DOHH2 (cell line): ENCODE results near the gene AK3.

ENCODE experiments used
- H3F3A ChIP-seq: fragments of 200-600 bp; sonication (generic), shearing (Covaris generic); 2 replicates; pipeline ENCODE4 v1.6.0; 2016; ENCODE audit warnings: antibody characterized with exemption, mild to moderate bottlenecking; ENCODE audit not compliant: control insufficient read depth, insufficient read depth
- H3K27ac ChIP-seq: fragments of 200-600 bp; sonication (generic); 2 replicates; pipeline ENCODE4 v1.5.1; 2014; ENCODE audit warnings: low read depth, mild to moderate bottlenecking, low read length, moderate library complexity
- H3K27me3 ChIP-seq: fragments of 200-600 bp; sonication (generic); 2 replicates; pipeline ENCODE4 v1.6.1; 2014; ENCODE audit warnings: mild to moderate bottlenecking, low read length, mixed read lengths; ENCODE audit not compliant: control insufficient read depth
- H3K36me3 ChIP-seq: fragments of 200-600 bp; sonication (generic); 2 replicates; pipeline ENCODE4 v1.6.1; 2014; ENCODE audit warnings: mild to moderate bottlenecking, low read length, moderate library complexity, mixed read lengths; ENCODE audit not compliant: control insufficient read depth
- H3K4me1 ChIP-seq: fragments of 200-600 bp; sonication (generic); 2 replicates; pipeline ENCODE4 v1.6.1; 2014; ENCODE audit warnings: mild to moderate bottlenecking, low read length, mixed read lengths; ENCODE audit not compliant: control insufficient read depth
- H3K4me2 ChIP-seq: fragments of 200-600 bp; sonication (generic); 2 replicates; pipeline ENCODE4 v1.6.0; 2014; ENCODE audit warnings: mild to moderate bottlenecking, low read length, moderate library complexity
- H3K4me3 ChIP-seq: fragments of 200-600 bp; sonication (generic); 2 replicates; pipeline ENCODE4 v1.5.1; 2014; ENCODE audit warnings: mild to moderate bottlenecking, low read length, mixed read lengths
- H3K79me2 ChIP-seq: fragments of 200-600 bp; sonication (generic); 2 replicates; pipeline ENCODE4 v1.6.1; 2014; ENCODE audit warnings: mild to moderate bottlenecking, low read length, mixed read lengths; ENCODE audit not compliant: control insufficient read depth
- H3K9me2 ChIP-seq: fragments of 200-600 bp; sonication (generic); replicated peaks from 2 replicates; pipeline ENCODE4 v1.6.1; 2014; ENCODE audit warnings: mild to moderate bottlenecking, low read length, mixed read lengths; ENCODE audit not compliant: control insufficient read depth
- H3K9me3 ChIP-seq: fragments of 200-600 bp; sonication (generic); 2 replicates; pipeline ENCODE4 v1.6.1; 2014; ENCODE audit warnings: antibody characterized with exemption, low read length, mixed read lengths; ENCODE audit not compliant: control insufficient read depth, insufficient read depth
- H4K20me1 ChIP-seq: fragments of 200-600 bp; sonication (generic); 2 replicates; pipeline ENCODE4 v1.6.0; 2014; ENCODE audit warnings: low read depth, mild to moderate bottlenecking, antibody characterized with exemption, low read length, moderate library complexity; ENCODE audit not compliant: control insufficient read depth, insufficient read depth
- EZH2phosphoT487 ChIP-seq: fragments of 200-600 bp; sonication (generic); IDR thresholded peaks from 2 replicates; pipeline ENCODE4 v1.6.1; 2017; ENCODE audit warnings: borderline replicate concordance, mild to moderate bottlenecking, antibody characterized with exemption, low read length, moderate library complexity, mixed read lengths
- TF ChIP-seq, protein P1 (sequence below): fragments of 200-600 bp; sonication (generic); IDR thresholded peaks from one replicate; pipeline ENCODE4 v1.5.1; 2014; ENCODE audit warnings: antibody characterized with exemption, mild to moderate bottlenecking, low read depth, low read length; ENCODE audit not compliant: poor library complexity, severe bottlenecking

The AK3 gene

DNA sequence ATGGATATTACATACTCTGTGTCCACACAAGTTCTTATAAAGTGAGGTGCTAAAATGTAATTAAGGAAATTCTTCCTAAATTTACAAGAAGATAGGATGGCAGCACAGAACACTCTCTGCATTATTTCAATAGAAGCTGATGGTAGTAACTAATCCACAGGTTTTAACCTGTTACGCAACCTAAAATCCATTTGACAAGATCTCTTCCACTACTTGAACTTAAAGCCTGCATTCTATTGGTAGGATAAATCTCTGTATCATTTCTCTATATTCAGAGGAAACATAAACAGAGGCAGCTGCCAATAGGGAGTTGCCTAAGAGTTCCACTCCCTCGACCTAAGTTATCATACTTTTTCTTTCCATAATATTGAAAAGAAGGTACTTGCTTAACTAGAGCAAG is 40.1 kb downstream of the AK3 start:
- no peaks in the 10 kb centered on the region for H3K9me3 ChIP-seq
- H3K4me1 ChIP-seq, result no peaks in the 10 kb centered on the region
- H3K9me2 ChIP-seq, result no peaks in the 10 kb centered on the region
- no peaks in the 10 kb centered on the region for H4K20me1 ChIP-seq
- peaks cover 81% of the 10 kb centered on the region for H3K36me3 ChIP-seq
- H3F3A ChIP-seq, result no peaks in the 10 kb centered on the region
- H3K79me2 ChIP-seq, result no peaks in the 10 kb centered on the region; the same call in 1 of the 2 replicates
- TF ChIP-seq EZH2phosphoT487, result no peak
- TF ChIP-seq, protein P1, sequence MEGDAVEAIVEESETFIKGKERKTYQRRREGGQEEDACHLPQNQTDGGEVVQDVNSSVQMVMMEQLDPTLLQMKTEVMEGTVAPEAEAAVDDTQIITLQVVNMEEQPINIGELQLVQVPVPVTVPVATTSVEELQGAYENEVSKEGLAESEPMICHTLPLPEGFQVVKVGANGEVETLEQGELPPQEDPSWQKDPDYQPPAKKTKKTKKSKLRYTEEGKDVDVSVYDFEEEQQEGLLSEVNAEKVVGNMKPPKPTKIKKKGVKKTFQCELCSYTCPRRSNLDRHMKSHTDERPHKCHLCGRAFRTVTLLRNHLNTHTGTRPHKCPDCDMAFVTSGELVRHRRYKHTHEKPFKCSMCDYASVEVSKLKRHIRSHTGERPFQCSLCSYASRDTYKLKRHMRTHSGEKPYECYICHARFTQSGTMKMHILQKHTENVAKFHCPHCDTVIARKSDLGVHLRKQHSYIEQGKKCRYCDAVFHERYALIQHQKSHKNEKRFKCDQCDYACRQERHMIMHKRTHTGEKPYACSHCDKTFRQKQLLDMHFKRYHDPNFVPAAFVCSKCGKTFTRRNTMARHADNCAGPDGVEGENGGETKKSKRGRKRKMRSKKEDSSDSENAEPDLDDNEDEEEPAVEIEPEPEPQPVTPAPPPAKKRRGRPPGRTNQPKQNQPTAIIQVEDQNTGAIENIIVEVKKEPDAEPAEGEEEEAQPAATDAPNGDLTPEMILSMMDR, result no peak
- no peak overlapping the region for H3K4me2 ChIP-seq
- no peak overlapping the region for H3K27ac ChIP-seq
- H3K4me3 ChIP-seq, result no peak overlapping the region
- no peaks in the 10 kb centered on the region for H3K27me3 ChIP-seq

DNA sequence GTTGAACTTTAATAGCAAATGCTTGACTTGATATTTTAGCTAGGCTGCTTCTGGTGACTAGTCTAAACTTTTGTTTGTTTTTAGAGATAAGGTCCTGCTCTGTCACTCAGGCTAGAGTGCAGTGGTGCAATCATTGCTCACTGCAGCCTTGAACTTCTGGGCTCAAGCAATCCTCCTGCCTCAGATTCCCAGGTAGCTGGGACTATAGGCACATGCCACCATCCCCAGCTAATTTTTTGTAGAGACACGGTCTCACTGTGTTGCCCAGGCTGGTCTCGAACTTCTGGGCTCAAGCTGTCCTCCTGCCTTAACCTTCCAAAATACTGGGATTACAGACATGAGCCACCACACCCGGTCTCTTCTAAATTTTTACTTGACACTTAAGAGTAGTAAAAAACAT is 40.9 kb downstream of the AK3 start:
- TF ChIP-seq, protein P1, result no peak
- TF ChIP-seq EZH2phosphoT487, result no peak
- no peak overlapping the region for H3K4me2 ChIP-seq
- no peaks in the 10 kb centered on the region for H3F3A ChIP-seq
- H3K79me2 ChIP-seq, result no peaks in the 10 kb centered on the region; the same call in 1 of the 2 replicates
- H4K20me1 ChIP-seq, result no peaks in the 10 kb centered on the region
- no peaks in the 10 kb centered on the region for H3K9me2 ChIP-seq
- no peak overlapping the region for H3K4me3 ChIP-seq
- no peaks in the 10 kb centered on the region for H3K27me3 ChIP-seq
- H3K4me1 ChIP-seq, result no peaks in the 10 kb centered on the region
- H3K36me3 ChIP-seq, result peaks cover 78% of the 10 kb centered on the region
- H3K27ac ChIP-seq, result no peak overlapping the region
- no peaks in the 10 kb centered on the region for H3K9me3 ChIP-seq

GRCh38 chr9:4691795-4692194 is 49.2 kb downstream of the AK3 start:
- Histone ChIP-seq H3K9me3 (no peaks in the 10 kb centered on the region), H4K20me1 (no peaks in the 10 kb centered on the region), H3K79me2 (peaks cover 15% of the 10 kb centered on the region; the same call in 1 of the 2 replicates), H3K4me2 (no peak overlapping the region), H3F3A (peaks cover 4% of the 10 kb centered on the region; the same call in 1 of the 2 replicates), H3K4me1 (no peaks in the 10 kb centered on the region), H3K27me3 (no peaks in the 10 kb centered on the region), H3K9me2 (no peaks in the 10 kb centered on the region), H3K27ac (no peak overlapping the region), H3K36me3 (peaks cover 51% of the 10 kb centered on the region), H3K4me3 (no peak overlapping the region)
- no peak for TF ChIP-seq EZH2phosphoT487
- TF ChIP-seq, protein P1, result no peak
